M059J (cell line): ENCODE results near the gene ZNF157. TPM values are rescaled to one million over a fixed set of nuclear protein-coding genes. Genes with fewer than 3 reads are reported as not detected.
A peak's percentile ranks its signal among the peaks of the same experiment; 100 is the strongest.
"Not testable (repeated sequence)": the region's sequence is repeated elsewhere in the genome, so short reads cannot be mapped to it uniquely, and the experiment has no call there.

ENCODE experiments used
- DNase-seq: peaks from one replicate; pipeline ENCODE4 v3.0.0-alpha.2; 2012; ENCODE audit warnings: low read depth
- total RNA-seq: library from RNA; depleted of rRNA; stranded (reverse); fragments of >200 nt; shearing (Covaris generic); gene quantifications from 2 replicates; pipeline ENCODE4 v1.2.3, GENCODE V29; 2014; rRNA removed

Gene ZNF157
- total RNA-seq = 0.05 and 0.20 TPM in 2 replicates

DNA sequence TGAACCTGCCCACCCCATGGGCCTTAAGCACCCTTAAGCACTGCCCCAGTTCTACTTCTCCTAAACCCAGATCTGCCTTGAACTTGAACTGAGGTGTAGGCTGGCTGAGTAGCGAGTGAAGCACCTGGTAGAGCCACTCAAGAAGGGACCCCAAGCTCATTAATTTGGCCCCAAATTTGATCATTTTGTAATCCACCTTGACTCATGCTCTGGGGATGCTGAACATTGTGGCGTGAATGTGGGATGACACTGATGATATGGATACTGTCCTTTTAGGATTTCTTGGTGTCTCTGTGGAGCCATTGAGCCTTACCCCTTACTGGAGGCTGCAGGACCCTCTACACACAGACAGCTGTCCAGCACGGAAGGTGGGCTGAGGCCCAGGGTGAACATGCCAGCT is at the start of gene ZNF157:
Gene ZNF157, plus strand, starts transcription at position 301 of the 400 bp plus-strand sequence. Its CDS starts 91 bp downstream, at position 392.
- no peak for DNase-seq

DNA sequence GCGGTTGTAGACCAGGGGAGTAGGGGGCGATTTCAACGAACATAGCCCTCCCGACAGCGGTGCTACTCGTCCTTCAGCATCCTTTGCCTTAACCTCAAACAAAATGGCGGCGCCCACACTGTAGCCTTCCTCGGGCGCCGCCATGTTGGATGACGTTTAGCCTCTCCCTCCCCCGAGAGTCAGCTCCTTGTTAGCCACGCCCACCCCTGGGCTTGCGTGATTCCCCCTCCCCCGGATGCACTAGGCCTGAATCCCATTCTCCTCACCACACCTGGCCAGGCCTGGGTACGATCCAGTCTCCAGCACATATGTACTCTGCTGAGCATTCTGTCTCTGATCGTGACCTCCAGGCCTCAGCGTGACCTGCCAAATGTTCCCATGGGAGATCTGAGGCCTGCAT is 49.0 kb upstream of the ZNF157 start:
- no peak for DNase-seq

DNA sequence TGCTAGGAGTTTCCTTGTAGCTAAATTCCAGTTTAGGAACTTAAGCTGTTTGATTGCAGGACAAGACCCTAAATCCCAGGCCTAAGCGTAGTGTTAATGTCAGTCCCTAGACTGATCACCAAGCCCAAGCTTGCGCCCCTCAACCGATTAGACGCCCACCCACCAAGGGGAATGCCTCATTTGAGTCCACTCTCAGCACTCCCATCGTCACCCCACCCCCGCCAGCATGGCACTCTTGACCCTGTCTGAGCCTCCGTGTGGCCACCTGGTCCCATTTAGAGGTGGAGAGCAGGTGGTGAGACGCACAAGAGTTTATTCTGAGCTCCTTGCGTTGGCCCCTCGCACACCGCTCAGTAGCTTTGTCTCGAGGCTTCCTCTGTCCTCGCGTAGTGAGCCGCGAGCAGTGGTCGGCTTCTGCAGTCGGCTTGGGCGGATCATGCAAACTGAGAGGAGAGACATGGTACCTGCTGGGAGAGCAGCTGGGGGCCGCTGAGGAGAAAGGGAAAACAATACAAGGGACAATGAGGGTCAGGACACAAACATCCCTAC is 48.5 kb upstream of the ZNF157 start:
- DNase-seq = no peak

DNA sequence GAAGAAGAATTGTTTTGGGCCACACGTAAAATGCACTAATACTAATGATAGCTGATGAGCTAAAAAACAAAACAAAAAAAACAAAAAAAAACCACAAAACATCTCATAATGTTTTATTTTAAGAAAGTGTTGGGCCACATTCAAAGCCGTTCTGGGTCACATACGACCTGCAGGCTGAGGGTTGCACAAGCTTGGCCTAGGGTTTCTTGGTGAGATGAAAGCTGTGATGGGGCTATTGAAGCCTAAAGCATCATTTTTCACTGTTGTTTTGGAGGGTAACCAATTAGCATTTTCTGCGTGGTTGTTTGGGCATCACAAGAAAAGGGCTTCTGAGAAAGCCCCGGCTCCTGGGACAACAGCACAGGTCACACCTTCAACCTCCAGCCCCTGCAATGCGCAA is 42.5 kb upstream of the ZNF157 start:
- no peak for DNase-seq

DNA sequence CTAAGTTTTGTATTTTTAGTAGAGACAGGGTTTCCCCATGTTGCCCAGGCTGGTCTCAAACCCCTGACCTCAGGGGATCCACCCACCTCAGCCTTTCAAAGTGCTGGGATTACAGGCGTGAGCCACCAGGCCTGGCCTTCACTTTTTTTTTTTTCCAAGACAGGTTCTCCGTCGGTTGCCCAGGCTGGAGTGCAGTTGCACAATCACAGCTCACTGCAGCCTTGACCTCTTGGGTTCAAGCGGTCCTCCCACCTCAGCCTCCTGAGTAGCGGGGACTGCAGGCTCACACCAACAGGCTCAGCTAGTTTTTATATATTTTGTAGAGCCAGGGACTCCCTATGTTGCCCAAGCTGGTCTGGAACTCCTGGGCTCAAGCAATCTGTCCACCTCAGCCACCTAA is 37.6 kb upstream of the ZNF157 start:
- not testable (repeated sequence) for DNase-seq

DNA sequence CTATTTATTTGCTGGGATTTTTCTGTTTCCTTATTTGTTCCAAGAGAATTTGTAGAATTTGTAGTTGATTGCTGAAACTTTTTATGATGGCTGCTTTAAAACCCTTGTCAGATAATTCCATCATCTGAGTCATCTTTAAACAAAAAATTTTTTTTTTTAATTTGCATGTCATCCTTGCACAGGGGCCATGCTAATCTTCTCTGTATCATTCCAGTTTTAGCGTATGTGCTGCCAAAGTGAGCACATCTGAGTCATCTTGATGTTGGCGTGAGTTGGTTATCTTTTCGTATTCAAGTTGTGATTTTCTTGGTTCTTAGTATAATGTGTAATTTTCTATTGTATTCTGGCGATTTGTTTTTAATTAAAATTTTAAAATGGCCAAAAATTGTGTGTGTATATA is 18.7 kb upstream of the ZNF157 start:
- peak; percentile 65 for DNase-seq

DNA sequence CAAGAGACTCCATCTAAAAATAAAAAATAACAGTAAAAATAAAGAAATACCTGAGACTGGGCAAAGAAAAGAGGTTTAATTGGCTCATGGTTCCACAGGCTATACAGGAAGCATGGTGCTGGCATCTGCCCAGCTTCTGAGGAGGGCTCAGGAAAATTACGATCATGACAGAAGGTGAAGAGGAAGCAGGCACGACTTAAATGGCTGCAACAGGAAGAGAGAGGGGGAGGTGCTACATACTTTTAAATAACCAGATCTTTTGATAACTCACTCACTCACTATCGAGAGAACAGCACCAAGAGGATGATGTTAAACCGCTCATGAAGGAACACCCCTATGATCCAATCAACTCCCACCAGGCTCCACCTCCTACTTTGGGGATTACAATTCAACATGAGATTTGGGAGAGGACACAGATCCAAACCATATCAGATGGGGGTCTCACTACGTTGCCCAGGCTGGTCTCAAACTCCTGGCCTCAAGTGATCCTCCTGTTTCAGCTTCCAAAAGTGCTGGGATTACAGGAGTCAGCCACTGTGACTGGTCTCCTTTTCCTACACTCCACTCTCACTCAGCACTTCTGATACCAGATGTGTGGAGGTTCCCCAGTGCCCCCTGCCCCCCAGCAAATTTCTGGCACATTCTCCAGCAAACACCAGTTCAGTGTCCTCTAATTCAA is 11.9 kb upstream of the ZNF157 start:
- DNase-seq = peak; percentile 34

DNA sequence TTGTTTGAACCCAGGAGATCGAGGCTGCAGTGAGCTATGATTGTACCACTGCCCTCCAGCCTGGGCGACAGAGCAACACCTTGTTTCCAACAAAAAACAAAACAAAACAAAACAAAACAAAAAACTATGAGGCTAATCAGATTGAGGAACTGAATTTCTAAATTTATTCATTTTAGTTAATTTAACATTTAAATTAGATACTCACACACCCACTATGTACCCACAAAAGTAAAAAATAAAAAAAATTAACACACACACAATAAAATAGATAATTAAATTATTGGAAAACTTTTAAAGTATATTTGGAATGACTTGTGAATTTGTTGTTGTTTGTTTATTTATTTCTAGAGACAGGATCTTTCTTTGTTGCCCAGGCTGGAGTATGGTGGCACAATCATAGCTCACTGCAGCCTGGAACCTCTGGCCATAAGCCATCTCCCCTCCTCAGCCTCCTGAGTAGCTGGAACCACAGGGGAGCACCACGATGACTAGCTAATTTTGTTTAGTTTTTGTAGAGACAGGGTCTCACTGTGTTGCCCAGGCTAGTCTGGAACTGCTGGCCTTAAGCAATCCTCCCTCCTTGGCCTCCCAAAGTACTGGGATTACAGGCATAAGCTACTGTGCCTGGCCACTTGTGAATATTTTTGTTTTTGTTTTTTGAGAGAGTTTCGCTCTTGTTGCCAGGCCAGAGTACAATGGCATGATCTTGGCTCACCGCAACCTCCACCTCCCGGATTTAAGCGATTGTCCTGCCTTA is 9.8 kb upstream of the ZNF157 start:
- no peak for DNase-seq

DNA sequence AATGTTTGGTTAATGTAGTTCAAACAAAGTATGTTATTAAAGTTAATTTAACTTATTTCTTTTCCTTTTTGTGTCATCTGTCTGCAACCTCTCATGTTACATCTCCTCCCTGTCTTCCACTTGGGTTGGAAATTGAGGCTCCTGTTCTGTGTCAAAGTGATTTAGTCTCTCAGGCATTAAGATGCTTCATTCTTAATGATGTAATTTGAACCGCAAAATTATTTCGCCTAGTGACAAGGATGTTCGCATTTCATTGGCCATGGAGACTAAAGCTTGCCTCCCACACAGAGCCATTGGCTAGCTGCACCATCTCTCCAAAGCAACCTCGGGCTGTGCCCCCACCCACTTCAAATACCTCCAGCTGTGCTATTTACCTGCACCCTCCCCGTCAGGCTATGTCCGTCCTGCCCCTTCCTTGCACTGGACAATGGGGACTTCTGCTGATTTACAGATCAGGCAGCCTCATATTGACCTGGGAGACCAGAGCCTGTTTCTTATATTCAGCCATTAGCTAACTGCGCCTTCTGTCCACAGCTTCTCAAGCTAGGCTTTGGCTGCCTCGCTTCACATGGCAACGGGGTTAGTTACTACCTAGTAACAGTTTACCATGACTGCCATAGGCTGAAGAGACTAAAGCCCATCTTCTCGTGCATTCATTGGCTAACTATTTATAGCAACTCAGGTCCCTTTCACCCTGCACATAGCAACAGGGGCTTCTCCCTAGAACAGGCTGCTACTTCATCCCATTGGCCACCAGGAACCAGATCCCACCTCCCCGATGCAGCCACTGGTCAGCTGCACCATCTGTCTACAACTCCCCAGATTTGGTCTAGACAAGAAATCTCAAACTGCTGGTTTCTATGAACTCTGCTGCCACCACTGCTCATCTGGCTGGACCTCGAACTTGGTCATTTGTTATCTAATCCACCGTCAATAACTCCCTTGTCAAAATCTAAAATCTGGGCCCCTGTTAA is 8.6 kb upstream of the ZNF157 start:
- peak; percentile 86 for DNase-seq

DNA sequence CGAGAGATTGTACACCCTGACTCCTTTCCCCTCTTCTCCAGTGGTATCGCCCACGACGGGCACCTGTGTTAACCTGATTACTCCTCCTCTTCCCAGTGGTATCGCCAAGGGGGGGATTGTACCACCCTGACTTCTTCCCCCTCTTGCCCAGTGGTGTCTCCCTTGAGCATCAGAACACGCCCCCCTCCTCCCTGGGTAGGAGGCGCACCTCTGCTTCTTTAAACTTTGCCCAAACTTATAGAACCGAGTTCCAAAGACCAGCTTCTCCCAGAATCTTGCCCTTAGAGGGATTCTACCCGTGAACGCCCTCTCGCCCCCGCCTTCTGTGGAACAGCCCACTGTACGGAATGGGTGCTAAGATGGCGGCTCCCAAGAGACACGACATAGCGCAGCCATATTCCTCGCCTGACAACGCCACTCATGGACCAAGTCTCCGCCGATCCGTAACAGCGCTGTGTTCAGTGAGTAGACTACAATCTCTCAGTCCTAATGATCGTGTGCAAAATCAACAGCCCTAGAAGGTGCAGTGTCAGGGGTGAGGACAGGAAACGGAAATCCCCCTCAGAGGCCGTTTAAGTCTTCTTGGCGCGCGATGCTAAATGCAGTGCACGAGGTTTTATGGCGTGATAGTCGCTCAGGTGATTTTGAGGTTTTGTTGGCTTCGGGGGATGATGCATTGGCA is 4.2 kb upstream of the ZNF157 start:
- DNase-seq = peak; percentile 78

DNA sequence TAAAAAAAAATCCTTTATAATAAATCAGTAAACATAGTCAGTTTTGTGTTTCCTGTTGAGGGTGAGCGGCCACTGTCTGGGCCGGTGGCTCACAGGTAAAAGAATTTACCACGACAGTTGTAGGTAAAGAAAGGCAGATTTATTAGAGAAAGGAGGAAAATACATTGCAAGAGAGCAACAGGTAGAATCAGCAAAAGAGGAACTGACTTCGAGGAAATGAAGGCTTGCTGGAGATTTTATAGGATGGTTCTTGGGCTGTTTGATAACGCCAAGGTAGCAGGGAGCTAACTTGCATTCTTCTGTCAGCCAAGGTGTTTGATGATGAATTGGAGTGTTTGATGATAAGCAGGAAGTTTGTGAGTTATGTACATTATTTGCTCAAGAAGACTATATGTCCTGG is 2.8 kb downstream of the ZNF157 start:
- DNase-seq = no peak

DNA sequence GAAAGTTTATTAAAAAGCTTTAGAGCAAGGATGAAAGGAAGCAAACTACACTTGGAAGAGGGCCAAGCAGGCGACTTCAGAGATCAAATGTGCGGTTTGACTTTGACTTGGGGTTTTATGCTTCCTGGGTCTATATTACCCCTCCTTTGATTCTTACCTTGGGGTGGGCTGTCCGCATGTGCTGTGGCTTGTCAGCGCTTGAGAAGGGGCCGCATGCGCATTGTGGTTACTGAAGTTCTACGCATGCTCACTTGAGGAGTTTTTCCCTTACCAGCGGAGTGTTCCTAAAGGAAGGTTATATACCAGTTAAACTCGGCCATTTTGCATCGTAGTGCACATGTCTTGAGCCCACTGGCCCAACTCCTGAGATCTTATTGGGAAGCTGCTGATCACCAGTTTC is 9.9 kb downstream of the ZNF157 start:
- no peak for DNase-seq

DNA sequence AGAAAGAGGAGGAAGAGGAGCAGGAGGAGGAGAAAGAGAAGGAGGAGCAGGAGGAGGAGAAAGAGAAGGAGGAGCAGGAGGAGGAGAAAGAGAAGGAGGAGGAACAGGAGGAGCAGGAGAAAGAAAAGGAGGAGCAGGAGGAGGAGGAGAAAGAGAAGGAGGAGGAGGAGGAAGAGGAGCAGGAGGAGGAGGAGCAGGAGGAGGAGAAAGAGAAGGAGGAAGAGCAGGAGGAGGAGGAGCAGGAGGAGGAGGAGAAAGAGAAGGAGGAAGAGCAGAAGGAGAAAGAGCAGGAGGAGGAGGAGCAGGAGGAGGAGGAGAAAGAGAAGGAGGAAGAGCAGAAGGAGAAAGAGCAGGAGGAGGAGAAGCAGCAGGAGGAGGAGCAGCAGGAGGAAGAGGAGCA is 10.5 kb downstream of the ZNF157 start:
- not testable (repeated sequence) for DNase-seq

DNA sequence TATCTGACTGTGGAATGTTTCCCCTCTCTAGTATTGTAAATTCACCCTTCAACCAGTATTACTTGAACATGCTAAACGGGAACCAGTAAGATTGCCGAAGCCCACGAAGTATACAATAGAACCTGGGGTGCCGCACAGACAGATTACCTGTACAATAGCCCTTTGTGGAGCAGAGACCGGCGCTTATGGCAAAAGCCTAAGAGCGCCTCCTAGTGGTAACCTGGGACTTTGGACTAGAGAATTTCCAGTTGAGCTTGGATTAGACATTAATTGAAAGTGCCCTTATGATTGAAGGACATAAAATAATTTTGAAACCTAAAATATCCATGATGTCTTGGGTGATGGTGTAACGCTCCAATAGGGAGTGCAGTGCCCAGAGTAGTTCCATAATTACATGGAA is 14.1 kb downstream of the ZNF157 start:
- peak; percentile 63 for DNase-seq

DNA sequence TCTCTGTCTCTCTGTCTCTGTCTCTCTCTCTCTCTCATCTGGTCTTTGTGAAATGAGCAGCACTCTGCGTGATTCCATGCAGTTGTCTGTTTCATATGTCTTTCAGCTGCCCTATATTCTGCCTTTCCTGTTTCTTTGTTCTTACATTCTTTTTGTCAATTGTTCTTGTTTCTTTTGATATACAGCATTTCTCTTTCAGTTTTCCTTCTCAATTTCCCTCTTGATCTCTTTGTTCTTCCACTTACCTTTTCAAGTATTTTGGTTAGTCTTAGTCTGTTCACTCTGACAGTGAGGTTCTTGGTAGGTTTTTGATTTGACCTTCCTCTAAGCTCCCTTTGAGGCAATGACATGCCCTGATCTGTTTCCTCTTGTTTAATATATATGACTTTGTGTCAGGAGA is 20.4 kb downstream of the ZNF157 start:
- no peak for DNase-seq

DNA sequence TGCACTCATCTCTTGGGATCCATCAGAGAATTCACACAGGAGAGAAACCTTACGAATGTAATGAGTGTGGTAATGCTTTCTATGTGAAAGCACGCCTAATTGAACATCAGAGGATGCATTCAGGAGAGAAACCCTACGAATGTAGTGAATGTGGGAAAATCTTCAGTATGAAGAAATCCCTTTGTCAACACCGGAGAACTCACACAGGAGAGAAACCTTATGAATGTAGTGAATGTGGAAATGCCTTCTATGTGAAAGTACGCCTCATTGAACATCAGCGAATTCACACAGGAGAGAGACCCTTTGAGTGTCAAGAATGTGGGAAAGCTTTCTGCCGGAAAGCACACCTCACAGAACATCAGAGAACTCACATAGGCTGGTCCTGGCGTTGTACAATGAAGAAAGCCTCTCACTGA is 42.8 kb downstream of the ZNF157 start:
- no peak for DNase-seq

DNA sequence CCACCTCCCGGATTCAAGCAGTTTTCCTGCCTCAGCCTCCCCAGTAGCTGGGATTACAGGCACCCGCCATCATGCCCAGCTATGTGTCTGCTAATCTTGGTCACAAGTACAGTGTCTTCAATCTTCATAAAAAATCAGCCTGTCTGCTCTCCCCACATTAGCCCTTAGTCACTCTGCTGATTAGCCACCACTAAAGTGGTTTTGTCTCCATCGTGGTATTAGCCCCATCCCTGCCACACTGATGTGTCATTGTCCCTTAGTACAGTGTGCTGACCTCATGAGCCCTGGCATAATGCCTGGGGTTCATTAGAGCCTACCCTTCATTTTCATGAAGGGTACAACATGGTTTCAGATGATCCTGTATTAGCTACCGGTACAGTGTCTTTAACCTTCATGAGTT is 49.9 kb downstream of the ZNF157 start:
- peak; percentile 29 for DNase-seq

DNA sequence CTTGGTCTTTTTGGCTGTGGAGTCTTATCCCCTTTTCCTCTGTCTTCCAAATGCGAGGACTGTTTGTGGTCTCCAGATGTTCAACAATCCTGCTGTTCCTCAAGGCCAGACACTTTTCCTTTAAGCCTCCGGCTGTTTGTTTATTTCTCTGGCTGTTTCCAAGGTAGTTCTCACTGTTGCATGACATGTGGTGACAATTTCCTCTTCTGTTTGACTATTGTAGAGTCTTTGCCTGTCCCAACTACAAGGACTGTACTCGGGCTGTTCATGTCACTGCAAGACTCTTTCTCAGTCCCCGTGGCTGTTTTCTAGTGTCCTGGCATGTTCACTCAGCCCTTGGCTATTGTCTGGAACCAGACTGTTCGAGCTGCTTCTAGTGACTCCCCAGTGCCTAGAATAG is 50.6 kb downstream of the ZNF157 start:
- DNase-seq = no peak

DNA sequence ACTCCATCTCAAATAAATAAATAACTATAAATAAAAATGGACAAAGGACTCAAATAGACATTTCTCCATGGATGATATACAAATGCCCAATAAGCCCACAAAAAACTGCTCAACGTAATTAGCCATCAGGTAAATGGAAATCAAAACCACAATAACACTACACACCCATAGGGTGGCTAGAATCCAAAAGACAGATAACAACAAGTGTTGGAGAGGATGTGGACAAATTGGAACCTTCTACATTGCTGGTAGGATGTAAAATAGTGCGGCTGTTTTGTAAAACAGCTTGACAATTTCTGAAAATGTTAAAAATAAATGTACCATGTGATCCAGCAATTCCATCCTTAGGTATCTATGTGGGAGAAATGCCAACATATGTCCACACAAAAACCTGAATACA is 52.1 kb downstream of the ZNF157 start:
- no peak for DNase-seq

DNA sequence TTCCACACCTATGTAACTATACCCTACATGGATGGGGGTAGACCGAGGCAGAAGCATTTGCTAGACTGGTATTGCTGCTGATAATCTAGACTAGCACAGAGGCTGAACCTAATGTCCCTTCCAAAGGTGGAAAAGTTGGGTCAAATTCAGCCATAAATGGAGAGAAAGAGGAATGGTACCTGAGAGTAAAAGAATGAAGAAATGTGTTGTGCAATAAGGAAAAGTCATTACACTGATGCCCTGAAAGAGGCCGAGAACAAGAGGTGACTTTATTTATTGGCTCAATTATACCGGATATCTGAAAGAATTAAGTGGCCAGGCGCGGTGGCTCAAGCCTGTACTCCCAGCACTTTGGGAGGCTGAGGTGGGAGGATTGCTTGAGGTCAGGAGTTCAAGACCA is 60.5 kb downstream of the ZNF157 start:
- no peak for DNase-seq

DNA sequence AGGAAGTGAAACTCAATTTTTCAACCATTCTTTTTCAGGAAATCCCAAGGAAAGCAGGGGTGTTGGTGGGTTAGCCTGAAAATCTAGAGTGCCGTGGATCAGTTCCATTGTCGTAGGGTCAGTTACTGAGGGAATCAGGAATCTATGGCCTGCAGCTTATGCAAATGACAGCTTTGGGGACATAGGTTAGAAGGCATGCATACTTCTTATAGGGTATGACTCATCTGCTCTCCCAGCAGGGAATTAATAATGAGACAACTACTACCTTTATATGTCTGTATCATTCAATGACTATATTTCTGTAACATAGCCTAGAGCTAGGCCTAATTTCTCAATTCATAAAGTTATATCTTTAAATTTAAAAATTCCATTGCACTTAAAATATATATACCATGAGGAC is 76.1 kb downstream of the ZNF157 start:
- DNase-seq = no peak
